A549 (cell line): ENCODE measurements around the gene TOMM20. TPM values are rescaled to one million over a fixed set of nuclear protein-coding genes. Genes with fewer than 3 reads are reported as not detected.

Experiments
- ATAC-seq, 2 experiments: fragments of 200-7000 bp in 1 of 2; fragments of >200 bp in 1 of 2; cut with Nextera tagmentation in 1 of 2; cut with Tn5 transposase in 1 of 2; 3 replicates each; pipeline versions ENCODE4 v1.8.0 to v1.9.1; 2018 to 2020; ENCODE audit warnings: mild to moderate bottlenecking in 1 of 2, moderate library complexity in 1 of 2
- CTCF ChIA-PET: fragments of 300-600 bp; sonication (Branson Sonifier 250); formaldehyde crosslinking; extraction: SDS; loops from one replicate; lab custom pipeline; 2021; ENCODE audit warnings: antibody characterized with exemption, inconsistent platforms; lab: Yijun Ruan, JAX
- POLR2A ChIA-PET: fragments of 350-600 bp; formaldehyde crosslinking; extraction: SDS; loops from one replicate; lab custom pipeline; 2021; ENCODE audit warnings: antibody characterized with exemption, inconsistent platforms; lab: Yijun Ruan, JAX
- DNase-seq, 2 experiments: peaks; one replicate each; pipeline versions ENCODE4 v3.0.0 to v3.0.0-alpha.2; 2011 to 2016; ENCODE audit warnings: low read depth in 1 of 2, low spot score in 1 of 2
- FAIRE-seq: peaks from 2 replicates; lab custom pipeline; 2011; peaks lifted over from hg19 to GRCh38; lab: Jason Lieb, UNC
- H3K27ac ChIP-seq, 2 experiments: fragments of >200 bp; sonication (Bioruptor Twin); formaldehyde crosslinking; 3 replicates each; pipeline ENCODE4 v1.5.1; 2016 to 2017
- H3K4me1 ChIP-seq: fragments of >200 bp; sonication (Bioruptor Twin); formaldehyde crosslinking; 3 replicates; pipeline ENCODE4 v1.6.1; 2016
- H3K4me2 ChIP-seq: fragments of >200 bp; sonication (Bioruptor Twin); formaldehyde crosslinking; 3 replicates; pipeline ENCODE4 v1.6.1; 2016
- H3K4me3 ChIP-seq: fragments of >200 bp; sonication (Bioruptor Twin); formaldehyde crosslinking; 3 replicates; pipeline ENCODE4 v1.5.1; 2016
- H3K9me3 ChIP-seq: fragments of >200 bp; sonication (Bioruptor Twin); formaldehyde crosslinking; 3 replicates; pipeline ENCODE4 v1.6.1; 2016
- EHF ChIP-seq: fragments of 250-450 bp; sonication (Bioruptor Pico); IDR thresholded peaks from 2 replicates; pipeline ENCODE4 v1.5.0; 2020; ENCODE audit warnings: mild to moderate bottlenecking
- EP300 ChIP-seq, 2 experiments: fragments of >200 bp; sonication (Bioruptor Twin); formaldehyde crosslinking; IDR thresholded peaks; 2 replicates in 1 of 2; 3 replicates in 1 of 2; pipeline ENCODE4 v1.6.1; 2016 to 2017
- ESRRA ChIP-seq: fragments of 150-350 bp; IDR thresholded peaks from 2 replicates; pipeline ENCODE4 v1.6.1; 2014; ENCODE audit warnings: mild to moderate bottlenecking, low read length, borderline replicate concordance
- FOSB ChIP-seq: fragments of 250-450 bp; sonication (Bioruptor Pico); IDR thresholded peaks from 2 replicates; pipeline ENCODE4 v1.5.0; 2020; ENCODE audit warnings: mild to moderate bottlenecking, moderate library complexity
- FOSL2 ChIP-seq, 2 experiments: fragments of 450-650 bp in 1 of 2; fragments of >200 bp in 1 of 2; sonication (Bioruptor Twin) in 1 of 2; formaldehyde crosslinking; IDR thresholded peaks; 2 replicates each; pipeline versions ENCODE4 v1.5.0 to v1.6.1; 2016 to 2020; ENCODE audit warnings: mild to moderate bottlenecking in 1 of 2, moderate library complexity in 1 of 2
- HOXA7 ChIP-seq: fragments of 250-450 bp; sonication (Bioruptor Pico); IDR thresholded peaks from 2 replicates; pipeline ENCODE4 v1.5.0; 2020; ENCODE audit warnings: mild to moderate bottlenecking, moderate library complexity
- HOXB13 ChIP-seq: fragments of 250-450 bp; sonication (Bioruptor Pico); IDR thresholded peaks from 2 replicates; pipeline ENCODE4 v1.5.0; 2020; ENCODE audit warnings: low read depth, mild to moderate bottlenecking, moderate library complexity
- HOXB5 ChIP-seq: fragments of 250-450 bp; sonication (Bioruptor Pico); IDR thresholded peaks from 2 replicates; pipeline ENCODE4 v1.5.0; 2020; ENCODE audit warnings: mild to moderate bottlenecking, moderate library complexity
- JUNB ChIP-seq: fragments of >200 bp; sonication (Bioruptor Twin); formaldehyde crosslinking; IDR thresholded peaks from 2 replicates; pipeline ENCODE4 v1.6.1; 2016
- MAFK ChIP-seq: fragments of 450-650 bp; IDR thresholded peaks from 2 replicates; pipeline ENCODE4 v1.6.1; 2014; ENCODE audit not compliant: partially characterized antibody
- MYC ChIP-seq: IDR thresholded peaks from 2 replicates; pipeline ENCODE4 v1.6.1; 2012; ENCODE audit warnings: mild to moderate bottlenecking, inconsistent platforms, low read length, improper control_type of control experiment, borderline replicate concordance
- POLR2A ChIP-seq: IDR thresholded peaks from 2 replicates; pipeline ENCODE4 v1.6.1; 2012; ENCODE audit warnings: mild to moderate bottlenecking, low read length
- RARB ChIP-seq: fragments of 250-450 bp; sonication (Bioruptor Pico); IDR thresholded peaks from 2 replicates; pipeline ENCODE4 v1.8.0; 2021; ENCODE audit warnings: mild to moderate bottlenecking, moderate library complexity
- TP53 ChIP-seq: fragments of 250-450 bp; sonication (Bioruptor Pico); IDR thresholded peaks from 2 replicates; pipeline ENCODE4 v1.5.0; 2021; ENCODE audit warnings: mild to moderate bottlenecking, moderate library complexity
- ZNF302 ChIP-seq: fragments of 250-450 bp; sonication (Bioruptor Pico); IDR thresholded peaks from 2 replicates; pipeline ENCODE4 v1.9.0; 2021; ENCODE audit warnings: inconsistent platforms, mild to moderate bottlenecking, moderate library complexity
- ZSCAN20 ChIP-seq: fragments of 250-450 bp; sonication (Bioruptor Pico); IDR thresholded peaks from 2 replicates; pipeline ENCODE4 v1.8.0; 2022; ENCODE audit warnings: mild to moderate bottlenecking, moderate library complexity
- WGBS: methylation state at CpG from one replicate; pipeline ENCODE4 v1.1.6; 2017; ENCODE audit errors: missing lambda C conversion rate; 5-methylcytosine and 5-hydroxymethylcytosine counted together
- polyA plus RNA-seq, 4 experiments: library from polyadenylated mRNA; depleted of rRNA in 3 of 4; stranded (reverse); fragments of >200 nt; fragmentation: RNase III in 1 of 4; extraction: RNeasy Plus Mini Kit Qiagen cat#74134 plus additional on column Dnase treatment in 1 of 4; gene quantifications; 2 replicates in 3 of 4; 3 replicates in 1 of 4; pipeline ENCODE4 v1.2.3, GENCODE V29; 2011 to 2017
- TF ChIP-seq, protein P1 (sequence below): fragments of 250-450 bp; sonication (Bioruptor Pico); IDR thresholded peaks from 2 replicates; pipeline ENCODE4 v1.5.0; 2020; ENCODE audit warnings: low read depth, mild to moderate bottlenecking, moderate library complexity
- TF ChIP-seq, protein P2 (sequence below): fragments of >200 bp; sonication (Bioruptor Twin); formaldehyde crosslinking; IDR thresholded peaks from 3 replicates; pipeline ENCODE4 v1.6.1; 2016
- TF ChIP-seq, protein P3 (sequence below): fragments of 450-650 bp; IDR thresholded peaks from 2 replicates; pipeline ENCODE4 v1.6.1; 2014; ENCODE audit warnings: antibody characterized with exemption

The TOMM20 gene
- polyA plus RNA-seq, 2 of the 4 experiments (the other 2 are of a cell fraction), result 112 to 122 TPM

DNA sequence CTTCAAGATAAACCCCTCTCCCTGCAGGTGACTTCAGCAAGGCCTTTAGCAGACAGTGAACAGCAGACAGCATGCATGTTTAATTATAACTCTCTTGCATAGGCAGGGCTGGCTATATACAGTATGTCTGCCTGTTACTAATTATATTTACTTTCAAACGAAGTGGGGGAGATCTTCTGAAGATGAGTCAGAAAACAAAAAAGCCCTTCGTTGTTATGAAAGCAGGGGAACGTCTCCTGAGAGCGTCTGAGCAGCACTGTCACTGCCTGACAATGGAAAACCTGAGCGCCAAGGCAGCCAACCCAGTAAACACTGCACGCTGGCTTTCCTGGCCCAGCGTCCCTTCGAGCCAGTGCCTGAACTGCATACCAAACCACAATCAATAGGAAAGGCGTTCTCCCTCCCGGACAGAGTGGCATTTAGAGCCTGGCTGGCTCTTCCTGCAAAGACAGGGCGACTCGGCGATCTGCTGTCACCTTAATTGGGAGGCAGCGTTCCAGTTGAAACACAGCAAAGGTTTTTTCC is 54.1 kb downstream of the TOMM20 start (continued):
- TF ChIP-seq RARB (no peak), JUNB (peak; percentile 80), TP53 (CRISPR knock-in tag) (0 out of 2 replicates have a peak, but pooled peaks have one; percentile 17), EP300 (IDR thresholded peaks at IDR 0.05) (peak; percentile 73 to 75; a peak in 3 of 5 replicates), HOXB13 (CRISPR knock-in tag) (peak; percentile 27; the same call in 1 of the 2 replicates), POLR2A (peak; percentile 15; the same call in 1 of the 2 replicates), FOSL2 (IDR thresholded peaks at IDR 0.05) (peak; percentile 68), FOSL2 (CRISPR knock-in tag; IDR thresholded peaks at IDR 0.05) (peak; percentile 91), MAFK (peak; percentile 8), FOSB (peak; percentile 16), HOXB5 (CRISPR knock-in tag) (peak; percentile 30; the same call in 1 of the 2 replicates), HOXA7 (peak; percentile 50; the same call in 1 of the 2 replicates), MYC (0 out of 2 replicates have a peak, but pooled peaks have one; percentile 8)
- TF ChIP-seq, protein P1, sequence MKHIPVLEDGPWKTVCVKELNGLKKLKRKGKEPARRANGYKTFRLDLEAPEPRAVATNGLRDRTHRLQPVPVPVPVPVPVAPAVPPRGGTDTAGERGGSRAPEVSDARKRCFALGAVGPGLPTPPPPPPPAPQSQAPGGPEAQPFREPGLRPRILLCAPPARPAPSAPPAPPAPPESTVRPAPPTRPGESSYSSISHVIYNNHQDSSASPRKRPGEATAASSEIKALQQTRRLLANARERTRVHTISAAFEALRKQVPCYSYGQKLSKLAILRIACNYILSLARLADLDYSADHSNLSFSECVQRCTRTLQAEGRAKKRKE (CRISPR knock-in tag), result peak; percentile 73; the same call in 1 of the 2 replicates
- TF ChIP-seq, all 56 proteins: peak for 20

DNA sequence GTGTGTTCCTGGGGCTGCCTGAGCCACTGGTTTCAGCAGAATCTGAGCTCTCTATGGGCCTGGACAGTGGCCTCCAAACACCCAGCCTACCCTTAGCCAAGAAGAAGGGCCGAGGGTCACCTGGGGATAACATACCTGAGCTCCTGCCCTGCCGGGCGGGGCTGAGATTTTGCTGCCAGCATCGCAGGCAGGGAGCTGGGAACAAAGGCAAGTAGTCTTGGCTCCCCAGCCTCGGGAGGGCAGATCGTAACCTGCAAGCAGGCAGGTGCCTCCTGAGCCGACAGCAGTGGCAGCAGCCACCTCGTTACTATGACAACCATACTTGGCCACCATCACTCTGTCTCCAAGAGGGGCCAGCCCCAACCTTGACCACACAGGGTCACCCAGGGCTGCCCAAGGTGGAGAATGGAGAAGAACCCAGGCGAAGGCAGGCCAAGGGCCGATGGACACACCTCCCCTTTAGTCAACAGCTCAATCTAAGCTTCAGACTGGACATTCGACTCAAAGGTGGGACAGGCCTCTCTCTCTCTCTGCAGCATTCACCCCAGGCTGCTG is 54.6 kb downstream of the TOMM20 start:
- ChIA-PET CTCF (interaction anchor here (1.0 to 4.1 kb wide), 7 partner anchors 9 to 587 kb away, joined by 3 to 22 read pairs (median 6); no protein-coding TSS in a partner anchor), POLR2A (interaction anchor here (1.4 to 4.0 kb wide), 8 partner anchors 62 to 474 kb away, joined by 5 to 48 read pairs (median 8); partner anchors contain the start of gene IRF2BP2)
- Histone ChIP-seq H3K27ac (peak overlapping the region; percentile 97 to 98), H3K9me3 (no peaks in the 10 kb centered on the region), H3K4me1 (peaks cover 92% of the 10 kb centered on the region), H3K4me3 (0 out of 3 replicates have a peak overlapping the region, but pooled peaks have one; percentile 3), H3K4me2 (peak overlapping the region; percentile 63)
- no peak for DNase-seq
- WGBS, result 19% methylated on average over 6 of the region's 11 CpGs
- TF ChIP-seq, protein P1 (CRISPR knock-in tag), result peak; percentile 74; the same call in 1 of the 2 replicates
- peak; percentile 36 for TF ChIP-seq ZSCAN20
- TF ChIP-seq JUNB, result no peak
- TF ChIP-seq FOSB, result peak; percentile 57
- peak; percentile 85; the same call in 1 of the 2 replicates for TF ChIP-seq HOXA7
- TF ChIP-seq ESRRA, result no peak
- peak; percentile 52; the same call in 1 of the 2 replicates for TF ChIP-seq HOXB5 (CRISPR knock-in tag)
- TF ChIP-seq MYC, result 0 out of 2 replicates have a peak, but pooled peaks have one; percentile 17
- TF ChIP-seq ZNF302 (CRISPR knock-in tag), result 0 out of 2 replicates have a peak, but pooled peaks have one; percentile 60
- TF ChIP-seq, protein P2, sequence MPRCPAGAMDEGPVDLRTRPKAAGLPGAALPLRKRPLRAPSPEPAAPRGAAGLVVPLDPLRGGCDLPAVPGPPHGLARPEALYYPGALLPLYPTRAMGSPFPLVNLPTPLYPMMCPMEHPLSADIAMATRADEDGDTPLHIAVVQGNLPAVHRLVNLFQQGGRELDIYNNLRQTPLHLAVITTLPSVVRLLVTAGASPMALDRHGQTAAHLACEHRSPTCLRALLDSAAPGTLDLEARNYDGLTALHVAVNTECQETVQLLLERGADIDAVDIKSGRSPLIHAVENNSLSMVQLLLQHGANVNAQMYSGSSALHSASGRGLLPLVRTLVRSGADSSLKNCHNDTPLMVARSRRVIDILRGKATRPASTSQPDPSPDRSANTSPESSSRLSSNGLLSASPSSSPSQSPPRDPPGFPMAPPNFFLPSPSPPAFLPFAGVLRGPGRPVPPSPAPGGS, result no peak
- TF ChIP-seq TP53 (CRISPR knock-in tag), result 0 out of 2 replicates have a peak, but pooled peaks have one; percentile 19
- peak; percentile 70 for TF ChIP-seq EHF (CRISPR knock-in tag)
- TF ChIP-seq, protein P3, sequence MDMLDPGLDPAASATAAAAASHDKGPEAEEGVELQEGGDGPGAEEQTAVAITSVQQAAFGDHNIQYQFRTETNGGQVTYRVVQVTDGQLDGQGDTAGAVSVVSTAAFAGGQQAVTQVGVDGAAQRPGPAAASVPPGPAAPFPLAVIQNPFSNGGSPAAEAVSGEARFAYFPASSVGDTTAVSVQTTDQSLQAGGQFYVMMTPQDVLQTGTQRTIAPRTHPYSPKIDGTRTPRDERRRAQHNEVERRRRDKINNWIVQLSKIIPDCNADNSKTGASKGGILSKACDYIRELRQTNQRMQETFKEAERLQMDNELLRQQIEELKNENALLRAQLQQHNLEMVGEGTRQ, result no peak
- TF ChIP-seq HOXB13 (CRISPR knock-in tag), result peak; percentile 53
- no peak for FAIRE-seq
- ATAC-seq, result peak; percentile 45 to 50
